ENCODE measurements around the gene CAPN13.

Gene CAPN13

GRCh38 chr2:30764021-30764800 lies 43.0 kb downstream of the CAPN13 start:
- no peak for DNase-seq

- no peak for DNase-seq
These were observed 44.0 kb downstream of the CAPN13 start for GRCh38 chr2:30763151-30763660.

GRCh38 chr2:30761226-30761625 lies 46.0 kb downstream of the CAPN13 start:
- DNase-seq: no peak

- DNase-seq: no peak
These were observed 47.8 kb downstream of the CAPN13 start for GRCh38 chr2:30759481-30759880.

- DNase-seq: no peak
These were observed 49.0 kb downstream of the CAPN13 start for GRCh38 chr2:30758191-30758651.

- DNase-seq: no peak
These were observed 49.5 kb downstream of the CAPN13 start for GRCh38 chr2:30757749-30758148.

GRCh38 chr2:30756971-30757370 lies 50.3 kb downstream of the CAPN13 start:
- DNase-seq: no peak

- no peak for DNase-seq
These were observed 51.1 kb downstream of the CAPN13 start for GRCh38 chr2:30756051-30756719.

- DNase-seq: no peak
These were observed 53.6 kb downstream of the CAPN13 start for GRCh38 chr2:30753630-30754029.

- no peak for DNase-seq
These were observed 54.4 kb downstream of the CAPN13 start for GRCh38 chr2:30752811-30753210.

- no peak for DNase-seq
These were observed 60.0 kb downstream of the CAPN13 start for GRCh38 chr2:30747206-30747605.

- DNase-seq: no peak
These were observed 62.4 kb downstream of the CAPN13 start for GRCh38 chr2:30744823-30745222.

- no peak for DNase-seq
These were observed 65.7 kb downstream of the CAPN13 start for GRCh38 chr2:30741576-30741975.

GRCh38 chr2:30738141-30738911 lies 68.9 kb downstream of the CAPN13 start:
- no peak for DNase-seq

GRCh38 chr2:30737326-30737610 lies 70.0 kb downstream of the CAPN13 start:
- DNase-seq: no peak

- no peak for DNase-seq
These were observed 70.6 kb downstream of the CAPN13 start for GRCh38 chr2:30736461-30737325.

- DNase-seq: no peak
These were observed 73.2 kb downstream of the CAPN13 start for GRCh38 chr2:30733876-30734520.

- DNase-seq: no peak
These were observed 74.4 kb downstream of the CAPN13 start for GRCh38 chr2:30732876-30733275.

GRCh38 chr2:30732376-30732775 lies 74.9 kb downstream of the CAPN13 start:
- DNase-seq: no peak

- no peak for DNase-seq
These were observed 75.5 kb downstream of the CAPN13 start for GRCh38 chr2:30731706-30732105.

All from right kidney (tissue), 1 donor.